ENCODE results near the gene LRBA. TPM values are rescaled to one million over a fixed set of nuclear protein-coding genes. Genes with fewer than 3 reads are reported as not detected.

The LRBA gene
- total and polyA plus RNA-seq, 9 of the 15 experiments (the other 6 are each of a cell fraction or from before 2014, with no cell fraction given): 24.2 to 88.7 (median 59.7) TPM

DNA sequence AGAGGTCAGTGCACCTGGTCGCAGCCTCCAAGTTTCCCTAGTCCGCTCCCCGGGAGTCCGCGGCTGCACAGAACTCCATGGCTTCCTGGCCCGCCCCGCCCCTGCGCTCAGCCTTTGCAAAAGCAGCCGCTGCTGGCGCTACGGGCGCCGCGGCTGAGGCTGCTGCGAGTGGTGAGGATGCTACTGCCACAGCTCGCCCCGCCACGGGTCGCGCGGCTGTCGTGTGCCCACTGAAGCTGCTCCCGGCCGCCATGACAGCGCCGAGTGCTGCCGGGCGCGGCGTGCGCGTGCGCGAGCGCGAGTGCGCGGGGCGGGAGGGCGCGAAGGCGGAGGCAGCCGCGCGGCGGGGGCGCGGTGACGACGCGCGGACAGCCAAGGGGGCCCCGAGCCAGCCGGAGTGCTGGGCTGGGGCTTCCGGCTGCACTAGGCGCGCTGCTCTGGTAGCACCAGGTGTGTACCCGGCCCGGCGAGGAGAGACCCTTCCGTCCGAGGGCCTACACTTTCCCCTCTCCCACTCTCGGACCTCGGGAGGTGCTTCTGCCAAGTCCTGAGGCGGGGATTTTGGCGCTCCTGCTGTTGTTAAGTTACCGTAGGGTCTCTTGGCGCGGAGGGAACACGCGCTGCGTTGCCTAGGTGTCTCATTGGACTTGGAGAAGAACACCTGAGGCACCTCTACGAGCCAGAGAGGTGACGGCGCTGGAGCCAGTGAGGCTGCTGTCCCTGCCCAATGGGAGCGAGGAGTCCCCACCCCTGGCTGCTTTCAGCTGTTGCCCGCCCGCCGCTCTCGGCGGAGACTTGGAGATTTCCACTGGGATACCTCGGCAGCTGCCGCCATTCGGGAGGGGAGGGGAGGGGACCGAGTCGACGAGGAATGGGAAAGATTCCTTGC, 619 bp upstream of the LRBA start (continued):
- TF ChIP-seq SAFB2 (IDR thresholded peaks at IDR 0.05; ENCODE audit: borderline replicate concordance, low read depth, low read length, severe bottlenecking) (no peak), TAF15 (IDR thresholded peaks at IDR 0.05; ENCODE audit: low read depth, low read length) (no peak), SMAD1 (IDR thresholded peaks at IDR 0.05; ENCODE audit: low read depth, low read length, partially characterized antibody) (peak; percentile 64), RAD21 (CRISPR knock-in tag; conservative IDR thresholded peaks at IDR 0.05 in 1 of 2, IDR thresholded peaks at IDR 0.05 in 1 of 2) (no peak), POLR2A (conservative IDR thresholded peaks at IDR 0.05) (peak; percentile 96), KDM1A (IDR thresholded peaks at IDR 0.05) (no peak), ZNF695 (CRISPR knock-in tag; IDR thresholded peaks at IDR 0.05) (no peak), KDM5B (IDR thresholded peaks at IDR 0.05; ENCODE audit: insufficient replicate concordance, low read depth, low read length) (peak; percentile 91), FOXK1 (CRISPR knock-in tag; IDR thresholded peaks at IDR 0.05; ENCODE audit: borderline replicate concordance) (no peak), KDM2B (CRISPR knock-in tag; IDR thresholded peaks at IDR 0.05) (no peak), CBX1 (IDR thresholded peaks at IDR 0.05; ENCODE audit: low read depth) (no peak; the same call in 1 of the 2 replicates), ZNF232 (CRISPR knock-in tag; IDR thresholded peaks at IDR 0.05) (no peak), HIVEP1 (CRISPR knock-in tag; IDR thresholded peaks at IDR 0.05) (no peak), NCOA1 (IDR thresholded peaks at IDR 0.05; ENCODE audit: low read depth) (peak; percentile 38; the same call in 1 of the 2 replicates), SUPT5H (IDR thresholded peaks at IDR 0.05) (peak; percentile 91), NCOA2 (IDR thresholded peaks at IDR 0.05; ENCODE audit: partially characterized antibody in 2 of 2) (no peak)
- TF ChIP-seq, protein P1, sequence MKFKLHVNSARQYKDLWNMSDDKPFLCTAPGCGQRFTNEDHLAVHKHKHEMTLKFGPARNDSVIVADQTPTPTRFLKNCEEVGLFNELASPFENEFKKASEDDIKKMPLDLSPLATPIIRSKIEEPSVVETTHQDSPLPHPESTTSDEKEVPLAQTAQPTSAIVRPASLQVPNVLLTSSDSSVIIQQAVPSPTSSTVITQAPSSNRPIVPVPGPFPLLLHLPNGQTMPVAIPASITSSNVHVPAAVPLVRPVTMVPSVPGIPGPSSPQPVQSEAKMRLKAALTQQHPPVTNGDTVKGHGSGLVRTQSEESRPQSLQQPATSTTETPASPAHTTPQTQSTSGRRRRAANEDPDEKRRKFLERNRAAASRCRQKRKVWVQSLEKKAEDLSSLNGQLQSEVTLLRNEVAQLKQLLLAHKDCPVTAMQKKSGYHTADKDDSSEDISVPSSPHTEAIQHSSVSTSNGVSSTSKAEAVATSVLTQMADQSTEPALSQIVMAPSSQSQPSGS (CRISPR knock-in tag; IDR thresholded peaks at IDR 0.05): no peak
- TF ChIP-seq, protein P2, sequence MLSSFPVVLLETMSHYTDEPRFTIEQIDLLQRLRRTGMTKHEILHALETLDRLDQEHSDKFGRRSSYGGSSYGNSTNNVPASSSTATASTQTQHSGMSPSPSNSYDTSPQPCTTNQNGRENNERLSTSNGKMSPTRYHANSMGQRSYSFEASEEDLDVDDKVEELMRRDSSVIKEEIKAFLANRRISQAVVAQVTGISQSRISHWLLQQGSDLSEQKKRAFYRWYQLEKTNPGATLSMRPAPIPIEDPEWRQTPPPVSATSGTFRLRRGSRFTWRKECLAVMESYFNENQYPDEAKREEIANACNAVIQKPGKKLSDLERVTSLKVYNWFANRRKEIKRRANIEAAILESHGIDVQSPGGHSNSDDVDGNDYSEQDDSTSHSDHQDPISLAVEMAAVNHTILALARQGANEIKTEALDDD (IDR thresholded peaks at IDR 0.05): no peak
- TF ChIP-seq, protein P3, sequence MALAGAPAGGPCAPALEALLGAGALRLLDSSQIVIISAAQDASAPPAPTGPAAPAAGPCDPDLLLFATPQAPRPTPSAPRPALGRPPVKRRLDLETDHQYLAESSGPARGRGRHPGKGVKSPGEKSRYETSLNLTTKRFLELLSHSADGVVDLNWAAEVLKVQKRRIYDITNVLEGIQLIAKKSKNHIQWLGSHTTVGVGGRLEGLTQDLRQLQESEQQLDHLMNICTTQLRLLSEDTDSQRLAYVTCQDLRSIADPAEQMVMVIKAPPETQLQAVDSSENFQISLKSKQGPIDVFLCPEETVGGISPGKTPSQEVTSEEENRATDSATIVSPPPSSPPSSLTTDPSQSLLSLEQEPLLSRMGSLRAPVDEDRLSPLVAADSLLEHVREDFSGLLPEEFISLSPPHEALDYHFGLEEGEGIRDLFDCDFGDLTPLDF (CRISPR knock-in tag; IDR thresholded peaks at IDR 0.05): no peak
- TF ChIP-seq, protein P4, sequence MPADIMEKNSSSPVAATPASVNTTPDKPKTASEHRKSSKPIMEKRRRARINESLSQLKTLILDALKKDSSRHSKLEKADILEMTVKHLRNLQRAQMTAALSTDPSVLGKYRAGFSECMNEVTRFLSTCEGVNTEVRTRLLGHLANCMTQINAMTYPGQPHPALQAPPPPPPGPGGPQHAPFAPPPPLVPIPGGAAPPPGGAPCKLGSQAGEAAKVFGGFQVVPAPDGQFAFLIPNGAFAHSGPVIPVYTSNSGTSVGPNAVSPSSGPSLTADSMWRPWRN (IDR thresholded peaks at IDR 0.05; ENCODE audit: low read depth): no peak

All from K562 (cell line).